Raji (cell line): Measurements from ENCODE around the gene PRDX2.
A peak's percentile ranks its signal among the peaks of the same experiment; 100 is the strongest.

Experiments used
- POLR2A ChIP-seq: IDR thresholded peaks from 2 replicates; pipeline ENCODE4 v1.6.1; 2011; ENCODE audit warnings: low read depth, low read length, control low read depth; ENCODE audit not compliant: insufficient read depth

PRDX2 gene

DNA sequence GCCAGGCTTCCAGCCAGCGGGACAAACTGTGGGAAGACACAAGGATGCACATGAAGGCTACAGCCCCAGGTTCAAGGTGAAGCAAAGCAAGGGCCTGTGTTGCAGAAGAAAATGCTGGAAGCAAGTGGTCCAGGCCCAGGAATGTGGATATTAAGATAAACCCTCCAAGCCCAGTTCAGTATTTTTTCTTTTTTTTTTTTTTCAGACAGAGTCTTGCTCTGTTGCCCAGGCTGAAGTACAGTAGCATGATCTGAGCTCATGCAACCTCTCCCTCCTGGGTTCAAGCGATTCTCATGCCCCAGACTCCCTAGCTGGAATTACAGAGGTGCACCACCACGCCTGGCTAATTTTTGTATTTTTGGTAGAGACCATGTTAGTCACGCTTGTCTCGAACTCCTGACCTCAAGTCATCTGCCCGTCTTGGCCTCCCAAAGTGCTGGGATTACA lies 4.4 kb downstream of the PRDX2 start:
- no peak for TF ChIP-seq POLR2A

DNA sequence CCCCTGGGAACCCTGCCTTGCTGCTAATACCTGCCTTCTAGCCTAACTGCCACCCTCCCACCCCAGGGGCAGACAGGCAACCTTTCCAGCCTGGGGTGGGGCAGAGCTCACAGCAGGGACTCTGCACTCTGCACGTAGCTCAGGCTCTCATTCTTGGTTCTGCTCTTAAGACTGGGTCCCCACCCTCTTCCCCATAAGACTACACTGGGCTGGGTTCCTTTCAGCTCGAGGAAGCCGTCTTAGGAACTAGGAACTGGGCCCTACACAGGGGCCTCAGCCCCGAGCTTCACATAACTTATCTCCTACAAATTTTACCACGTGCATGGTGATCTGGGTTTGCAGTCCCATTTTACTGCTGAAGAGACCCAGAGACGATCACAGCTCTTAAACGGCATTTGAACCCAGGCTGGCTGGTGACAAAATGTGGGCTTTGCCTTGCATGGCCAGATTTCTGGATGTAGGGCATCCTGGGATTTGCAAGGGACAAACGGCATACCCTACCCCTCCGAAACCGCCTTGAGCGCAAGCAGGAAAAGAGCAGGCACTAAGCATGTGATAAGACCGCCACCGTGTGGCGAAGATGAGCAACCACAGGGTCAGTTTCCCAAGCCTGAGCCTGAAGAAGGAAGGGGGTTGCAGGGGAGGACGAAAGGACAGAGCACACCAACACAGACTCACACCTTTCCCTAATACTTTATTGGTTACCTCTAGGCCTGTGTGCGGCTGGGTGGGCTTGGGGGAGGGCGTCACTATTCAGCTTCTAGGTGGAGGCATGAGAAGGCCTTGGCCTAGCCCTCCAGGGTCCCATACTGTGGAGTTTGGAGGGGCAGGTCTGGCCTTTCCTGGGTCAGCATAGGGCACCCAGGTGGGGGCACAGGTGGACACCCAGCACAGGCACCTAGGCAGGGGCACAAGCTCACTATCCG lies 5.2 kb downstream of the PRDX2 start:
- TF ChIP-seq POLR2A: peak; percentile 40

DNA sequence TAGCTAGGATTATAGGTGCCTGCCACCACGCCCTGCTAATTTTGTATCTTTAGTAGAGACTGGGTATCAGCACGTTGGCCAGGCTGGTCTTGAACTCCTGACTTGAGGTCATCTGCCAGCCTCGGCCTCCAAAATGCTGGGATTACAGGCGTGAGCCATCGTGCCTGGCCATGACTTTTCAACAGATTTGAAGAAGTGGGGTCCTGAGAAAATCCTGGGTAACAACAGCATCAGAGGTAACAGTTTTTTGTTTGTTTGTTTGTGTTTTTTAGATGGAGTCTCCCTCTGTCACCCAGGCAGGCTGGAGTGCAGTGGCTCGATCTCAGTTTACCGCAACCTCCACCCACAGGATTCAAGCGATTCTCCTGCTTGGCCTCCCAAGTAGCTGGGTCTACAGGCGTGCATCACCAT lies 6.6 kb downstream of the PRDX2 start:
- no peak for TF ChIP-seq POLR2A

DNA sequence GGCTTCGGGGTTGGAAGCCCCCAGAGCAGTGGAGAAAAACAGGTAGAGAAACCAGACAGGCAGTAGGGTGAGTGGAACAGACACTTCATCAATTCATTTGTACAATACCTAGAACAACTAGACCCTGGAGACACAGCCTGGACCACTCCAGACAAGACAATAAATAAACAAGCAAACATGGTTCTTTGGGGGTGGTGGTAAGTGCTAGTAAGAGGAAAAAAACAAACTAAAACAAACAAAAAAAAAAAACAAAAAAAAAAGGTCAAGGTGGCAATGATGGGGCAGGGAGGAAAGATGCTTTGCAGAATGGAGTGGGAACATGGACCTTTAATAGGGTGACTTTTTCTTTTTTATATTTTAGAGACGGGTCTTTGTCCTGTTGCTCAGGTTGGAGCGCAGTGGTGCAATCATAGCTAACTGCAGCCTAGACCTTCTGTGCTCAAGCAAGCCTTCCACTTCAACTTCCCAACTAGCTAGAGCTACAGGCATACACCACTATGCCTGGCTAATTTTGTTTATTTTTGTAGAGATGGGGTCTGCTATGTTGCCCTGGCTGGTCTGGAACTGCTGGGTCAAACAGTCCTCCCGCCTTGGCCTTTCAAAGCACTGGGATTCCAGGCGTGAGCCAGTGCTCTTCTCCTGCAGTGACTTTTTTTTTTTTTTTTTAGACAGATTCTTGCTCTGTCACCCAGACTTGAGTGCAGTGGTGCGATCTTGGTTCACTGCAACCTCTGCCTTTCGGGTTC lies 7.2 kb downstream of the PRDX2 start:
- TF ChIP-seq POLR2A: no peak

DNA sequence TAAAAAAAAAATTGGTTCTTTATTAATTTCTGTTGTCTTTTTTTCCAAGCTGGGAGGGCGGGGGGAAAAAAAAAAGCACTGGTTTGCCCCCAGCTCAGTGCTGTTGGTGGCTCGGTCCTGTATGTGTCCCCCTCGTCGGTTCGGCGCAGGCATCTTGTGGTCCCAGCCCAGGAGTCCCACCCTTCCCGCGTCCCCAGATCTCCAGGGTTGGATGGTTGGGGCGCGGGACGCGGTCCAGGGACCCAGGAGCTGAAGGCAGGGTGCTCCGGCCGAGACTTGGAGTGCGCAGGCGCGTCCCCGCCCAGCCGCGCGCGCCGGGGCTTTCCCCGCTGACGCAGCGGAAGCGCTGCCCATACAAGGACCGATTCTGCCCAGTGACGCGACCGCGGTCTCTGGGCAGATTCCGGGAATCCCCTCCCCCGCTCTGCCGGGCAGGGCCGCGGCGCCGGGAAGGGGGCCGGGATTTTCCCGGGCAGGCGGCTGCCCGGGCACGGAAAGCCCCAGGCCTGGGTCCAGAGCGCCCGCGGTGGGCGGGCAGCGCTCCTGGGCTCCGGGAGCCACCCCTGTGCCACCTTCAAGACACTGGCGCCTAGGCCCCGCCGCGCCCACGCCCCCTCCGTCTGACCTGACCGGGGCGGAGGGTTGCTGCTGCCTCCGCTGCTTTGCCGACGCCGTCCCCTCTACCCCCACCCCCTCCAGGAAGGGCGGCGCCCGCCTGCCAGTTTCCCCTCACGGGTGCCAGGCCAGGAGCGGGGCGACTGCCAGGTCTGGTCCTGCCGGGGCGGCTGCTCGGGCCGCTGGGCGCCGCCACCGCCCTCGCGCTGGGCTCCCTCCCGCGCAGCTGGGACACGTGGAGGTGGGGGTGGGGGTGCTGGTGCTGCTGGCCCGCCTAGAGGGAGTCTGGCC lies 8.1 kb downstream of the PRDX2 start:
- TF ChIP-seq POLR2A: peak; percentile 71

DNA sequence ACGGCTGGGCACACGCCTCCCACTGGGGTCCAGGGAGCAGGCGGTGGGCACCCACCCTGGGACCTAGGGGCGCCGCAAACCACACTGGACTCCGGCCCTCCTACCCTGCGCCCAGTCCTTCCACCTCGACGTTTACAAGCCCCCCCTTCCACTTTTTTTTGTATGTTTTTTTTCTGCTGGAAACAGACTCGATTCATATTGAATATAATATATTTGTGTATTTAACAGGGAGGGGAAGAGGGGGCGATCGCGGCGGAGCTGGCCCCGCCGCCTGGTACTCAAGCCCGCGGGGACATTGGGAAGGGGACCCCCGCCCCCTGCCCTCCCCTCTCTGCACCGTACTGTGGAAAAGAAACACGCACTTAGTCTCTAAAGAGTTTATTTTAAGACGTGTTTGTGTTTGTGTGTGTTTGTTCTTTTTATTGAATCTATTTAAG lies 8.7 kb downstream of the PRDX2 start:
- no peak for TF ChIP-seq POLR2A

DNA sequence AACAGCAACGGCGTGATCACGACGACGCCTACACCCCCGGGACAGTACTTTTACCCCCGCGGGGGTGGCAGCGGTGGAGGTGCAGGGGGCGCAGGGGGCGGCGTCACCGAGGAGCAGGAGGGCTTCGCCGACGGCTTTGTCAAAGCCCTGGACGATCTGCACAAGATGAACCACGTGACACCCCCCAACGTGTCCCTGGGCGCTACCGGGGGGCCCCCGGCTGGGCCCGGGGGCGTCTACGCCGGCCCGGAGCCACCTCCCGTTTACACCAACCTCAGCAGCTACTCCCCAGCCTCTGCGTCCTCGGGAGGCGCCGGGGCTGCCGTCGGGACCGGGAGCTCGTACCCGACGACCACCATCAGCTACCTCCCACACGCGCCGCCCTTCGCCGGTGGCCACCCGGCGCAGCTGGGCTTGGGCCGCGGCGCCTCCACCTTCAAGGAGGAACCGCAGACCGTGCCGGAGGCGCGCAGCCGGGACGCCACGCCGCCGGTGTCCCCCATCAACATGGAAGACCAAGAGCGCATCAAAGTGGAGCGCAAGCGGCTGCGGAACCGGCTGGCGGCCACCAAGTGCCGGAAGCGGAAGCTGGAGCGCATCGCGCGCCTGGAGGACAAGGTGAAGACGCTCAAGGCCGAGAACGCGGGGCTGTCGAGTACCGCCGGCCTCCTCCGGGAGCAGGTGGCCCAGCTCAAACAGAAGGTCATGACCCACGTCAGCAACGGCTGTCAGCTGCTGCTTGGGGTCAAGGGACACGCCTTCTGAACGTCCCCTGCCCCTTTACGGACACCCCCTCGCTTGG lies 9.3 kb downstream of the PRDX2 start:
- TF ChIP-seq POLR2A: peak; percentile 76

DNA sequence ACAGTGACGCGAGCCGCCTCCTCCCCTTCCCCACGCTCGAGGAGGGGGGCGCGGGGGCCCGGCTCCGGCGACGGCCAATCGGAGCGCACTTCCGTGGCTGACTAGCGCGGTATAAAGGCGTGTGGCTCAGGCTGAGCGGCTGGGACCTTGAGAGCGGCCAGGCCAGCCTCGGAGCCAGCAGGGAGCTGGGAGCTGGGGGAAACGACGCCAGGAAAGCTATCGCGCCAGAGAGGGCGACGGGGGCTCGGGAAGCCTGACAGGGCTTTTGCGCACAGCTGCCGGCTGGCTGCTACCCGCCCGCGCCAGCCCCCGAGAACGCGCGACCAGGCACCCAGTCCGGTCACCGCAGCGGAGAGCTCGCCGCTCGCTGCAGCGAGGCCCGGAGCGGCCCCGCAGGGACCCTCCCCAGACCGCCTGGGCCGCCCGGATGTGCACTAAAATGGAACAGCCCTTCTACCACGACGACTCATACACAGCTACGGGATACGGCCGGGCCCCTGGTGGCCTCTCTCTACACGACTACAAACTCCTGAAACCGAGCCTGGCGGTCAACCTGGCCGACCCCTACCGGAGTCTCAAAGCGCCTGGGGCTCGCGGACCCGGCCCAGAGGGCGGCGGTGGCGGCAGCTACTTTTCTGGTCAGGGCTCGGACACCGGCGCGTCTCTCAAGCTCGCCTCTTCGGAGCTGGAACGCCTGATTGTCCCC lies 10.1 kb downstream of the PRDX2 start, which contains the start of gene JUNB:
JUNB (plus strand) TSS at position 142 of the 706 bp plus-strand sequence; CDS start at position 428, 286 bp downstream.
- peak; percentile 100 for TF ChIP-seq POLR2A

DNA sequence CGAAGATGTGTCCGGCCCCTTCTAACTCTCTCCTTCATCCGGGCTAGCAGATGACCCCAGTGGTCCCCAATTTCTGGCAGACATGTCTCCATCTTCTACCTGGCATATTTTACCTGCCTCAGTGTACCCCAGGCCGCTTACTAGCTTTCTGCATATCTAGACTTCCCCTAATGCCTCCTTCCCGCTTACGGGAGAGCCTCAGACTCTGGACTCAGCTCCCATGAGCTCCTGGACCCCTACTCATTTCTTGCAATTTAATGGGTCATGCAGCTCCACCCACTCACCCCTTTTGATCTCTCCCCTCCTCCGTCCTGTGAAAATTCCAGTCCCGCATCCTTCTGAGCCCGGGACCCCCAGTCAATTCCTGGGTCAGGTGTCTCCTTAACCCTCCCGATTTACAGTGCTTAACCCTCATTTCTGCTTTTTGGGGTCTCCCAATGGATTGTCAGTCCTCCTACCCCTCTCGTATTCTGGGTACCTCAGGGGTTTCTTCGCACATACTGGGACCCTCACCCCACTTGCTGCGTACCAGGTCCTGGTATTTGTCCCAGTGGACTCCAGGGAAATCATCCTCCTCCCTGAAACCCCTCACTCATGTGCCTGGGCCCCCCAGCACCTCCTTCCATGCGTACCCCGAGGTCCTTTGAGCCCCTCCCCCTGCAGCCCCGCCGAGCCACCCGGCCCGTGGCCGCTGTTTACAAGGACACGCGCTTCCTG lies 10.8 kb downstream of the PRDX2 start:
- TF ChIP-seq POLR2A: no peak

DNA sequence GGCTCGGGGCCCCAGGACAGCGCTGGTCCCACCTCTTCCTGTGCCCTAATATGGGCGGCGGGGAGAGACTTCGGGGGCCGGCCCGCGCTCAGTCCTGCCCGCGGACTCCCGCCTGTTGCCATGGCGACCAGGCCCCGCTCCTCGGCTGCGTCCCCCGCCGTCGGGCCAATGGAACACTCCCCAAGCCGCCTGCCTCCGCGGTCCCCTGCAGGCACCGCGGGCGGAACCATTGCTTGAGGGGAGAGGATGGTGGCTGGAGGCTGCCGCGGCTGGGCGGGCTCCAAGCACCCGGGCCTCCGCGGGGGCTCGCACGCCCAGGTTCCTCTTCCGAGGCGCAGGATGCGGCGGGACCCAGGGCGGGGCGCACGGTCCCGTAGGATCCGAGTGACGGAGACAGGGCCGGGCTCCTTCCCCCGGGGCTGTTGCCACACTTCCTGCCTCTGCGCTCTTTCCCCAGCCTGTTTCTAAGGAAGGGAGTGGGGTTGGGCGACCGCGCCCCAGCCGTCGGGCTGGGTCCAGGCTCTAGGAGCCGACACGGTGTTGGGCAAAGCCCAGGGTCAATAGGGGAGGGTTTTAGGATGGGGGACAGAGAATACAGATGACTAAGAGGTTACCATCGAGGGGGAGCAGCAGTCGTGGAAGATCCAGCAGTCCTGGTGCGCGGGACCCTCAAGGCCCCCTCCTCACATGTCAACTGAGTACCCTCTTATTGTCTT lies 11.5 kb downstream of the PRDX2 start:
- peak; percentile 58 for TF ChIP-seq POLR2A

DNA sequence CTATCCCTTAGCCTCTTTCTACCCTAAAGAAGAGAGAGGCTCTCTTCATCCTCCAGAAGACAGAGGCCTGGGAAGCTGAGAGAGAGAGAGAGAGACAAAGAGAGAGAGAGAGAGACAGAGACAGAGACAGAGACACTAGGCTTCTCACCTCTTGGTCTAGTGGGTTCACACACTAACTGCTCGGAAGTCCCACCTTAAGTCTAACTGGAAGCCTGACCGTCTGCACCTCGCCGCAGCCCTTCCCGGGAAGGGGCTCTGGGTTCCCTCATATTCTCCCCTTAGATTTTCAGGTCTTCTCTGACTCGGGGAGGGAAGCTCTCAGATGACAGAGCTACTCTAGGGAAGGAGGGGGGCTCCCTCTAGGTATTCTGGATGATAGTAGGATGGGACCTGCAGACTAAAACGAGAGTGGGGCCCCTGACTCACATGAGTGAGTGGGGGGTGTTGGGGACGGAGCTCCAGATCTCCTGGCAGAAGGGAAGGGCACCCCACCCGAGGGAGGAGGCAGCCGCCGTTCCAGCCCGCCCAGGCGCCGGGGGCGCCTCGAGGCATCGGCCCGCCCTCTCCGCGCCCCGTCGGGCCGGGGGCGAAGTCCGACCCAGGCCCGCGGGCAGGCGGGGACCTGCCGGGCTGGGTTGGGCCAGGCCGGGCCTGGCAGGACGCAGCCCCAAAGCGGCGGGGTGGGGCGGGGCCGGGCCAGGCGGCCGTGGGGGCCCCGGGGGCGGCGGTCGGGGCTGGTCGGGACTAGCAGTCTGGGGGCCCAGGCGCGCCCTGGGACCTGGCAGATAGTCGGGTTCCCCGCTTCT lies 12.3 kb downstream of the PRDX2 start:
- peak; percentile 60 for TF ChIP-seq POLR2A
